Measurements from ENCODE around the gene NPAS1. TPM values are rescaled to one million over a fixed set of nuclear protein-coding genes. Genes with fewer than 3 reads are reported as not detected.

The NPAS1 gene
- polyA plus RNA-seq, 1 donor from 2014 or later: not detected

DNA sequence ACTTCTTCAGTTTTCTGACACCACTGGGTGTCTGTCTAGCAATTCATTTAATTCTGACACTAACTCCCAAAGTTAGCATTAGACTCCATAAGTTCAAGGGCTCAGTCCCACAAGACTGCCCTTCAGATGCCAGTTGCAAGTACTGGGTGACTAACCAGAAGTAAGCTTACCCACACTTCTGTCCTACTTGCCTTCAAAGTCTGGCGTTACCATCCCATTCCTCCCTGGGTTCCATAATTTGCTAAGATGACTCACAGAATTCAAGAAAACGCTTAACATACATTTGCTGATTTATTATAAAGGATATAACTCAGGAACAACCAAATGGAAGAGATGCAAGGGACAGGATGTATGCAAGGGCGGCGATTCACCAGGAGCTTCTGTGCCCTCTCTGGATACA lies 45.5 kb upstream of the NPAS1 start (continued):
- no peak for TF ChIP-seq SMC3 (conservative IDR thresholded peaks at IDR 0.05; ENCODE audit: poor library complexity)

DNA sequence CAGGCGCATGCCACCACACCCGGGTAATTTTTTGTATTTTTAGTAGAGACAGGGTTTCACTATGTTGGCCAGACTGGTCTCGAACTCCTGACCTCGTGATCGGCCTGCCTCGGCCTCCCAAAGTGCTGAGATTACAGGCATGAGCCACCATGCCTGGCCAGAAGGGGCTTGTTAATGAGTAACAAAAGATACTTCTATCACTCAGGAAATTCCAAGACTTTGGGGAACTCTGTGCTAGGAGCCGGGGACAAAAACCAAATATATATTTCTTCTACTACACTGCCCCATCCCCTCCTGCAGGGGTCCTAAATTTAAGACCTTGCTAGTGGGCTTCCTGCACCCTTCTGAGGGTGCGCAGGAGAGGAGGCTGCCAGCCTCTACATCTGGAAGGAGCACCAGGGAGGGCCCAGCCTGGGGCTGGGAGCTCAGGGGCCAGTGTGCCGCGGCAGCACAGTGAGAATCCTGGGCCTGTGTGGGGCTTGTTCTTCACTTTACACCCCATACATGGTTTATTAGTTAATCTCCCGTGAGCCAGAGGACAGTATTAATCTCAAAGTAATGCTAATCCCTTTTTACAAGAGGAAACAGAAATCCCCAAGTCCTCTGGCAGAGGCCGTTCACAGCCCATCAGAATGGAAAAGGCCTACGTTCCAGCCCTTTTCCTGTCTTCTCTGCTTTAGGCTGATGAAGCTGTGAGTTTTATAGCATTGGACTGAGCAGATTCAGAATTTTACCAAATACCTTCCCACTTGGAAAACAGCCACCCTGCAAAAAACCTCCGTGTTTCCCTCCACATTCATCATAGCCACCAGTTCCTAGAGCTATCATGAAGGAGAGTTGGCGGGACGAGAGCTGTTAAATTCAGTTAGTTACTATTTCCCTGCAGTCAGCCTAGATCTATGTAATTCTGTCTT lies 44.4 kb upstream of the NPAS1 start:
- Histone ChIP-seq H3K36me3 (ENCODE audit: insufficient read depth, low read length) (no peaks in the 10 kb centered on the region), H3K4me3 (ENCODE audit: low read length) (no peak overlapping the region), H3K27me3 (ENCODE audit: insufficient read depth, low read depth, low read length) (no peaks in the 10 kb centered on the region), H3F3A (ENCODE audit: insufficient read depth, low read length, poor library complexity, severe bottlenecking) (no peaks in the 10 kb centered on the region), H3K27ac (ENCODE audit: low read length) (no peak overlapping the region), H3K9me3 (ENCODE audit: low read length) (no peaks in the 10 kb centered on the region), H3K9ac (ENCODE audit: low read length) (no peak overlapping the region), H3K79me2 (replicated peaks; ENCODE audit: insufficient read depth, low read length) (peaks cover 15% of the 10 kb centered on the region), H4K20me1 (ENCODE audit: insufficient read depth) (no peaks in the 10 kb centered on the region), H2AFZ (ENCODE audit: low read depth, low read length) (no peak overlapping the region), H3K4me2 (ENCODE audit: low read length) (no peak overlapping the region), H3K9me2 (ENCODE audit: insufficient read depth, low read length) (no peaks in the 10 kb centered on the region)
- TF ChIP-seq RAD21 (conservative IDR thresholded peaks at IDR 0.05) (no peak), EP300 (conservative IDR thresholded peaks at IDR 0.05; ENCODE audit: poor library complexity, severe bottlenecking) (no peak), EZH2 (IDR thresholded peaks at IDR 0.05; ENCODE audit: borderline replicate concordance, insufficient read depth, low read length, poor library complexity, severe bottlenecking) (no peak), TAF1 (IDR thresholded peaks at IDR 0.05; ENCODE audit: low read depth) (no peak), SMC3 (conservative IDR thresholded peaks at IDR 0.05; ENCODE audit: poor library complexity) (no peak), POLR2AphosphoS5 (IDR thresholded peaks at IDR 0.05) (no peak), MXI1 (conservative IDR thresholded peaks at IDR 0.05; ENCODE audit: poor library complexity, severe bottlenecking) (no peak)
- TF ChIP-seq, protein P1, sequence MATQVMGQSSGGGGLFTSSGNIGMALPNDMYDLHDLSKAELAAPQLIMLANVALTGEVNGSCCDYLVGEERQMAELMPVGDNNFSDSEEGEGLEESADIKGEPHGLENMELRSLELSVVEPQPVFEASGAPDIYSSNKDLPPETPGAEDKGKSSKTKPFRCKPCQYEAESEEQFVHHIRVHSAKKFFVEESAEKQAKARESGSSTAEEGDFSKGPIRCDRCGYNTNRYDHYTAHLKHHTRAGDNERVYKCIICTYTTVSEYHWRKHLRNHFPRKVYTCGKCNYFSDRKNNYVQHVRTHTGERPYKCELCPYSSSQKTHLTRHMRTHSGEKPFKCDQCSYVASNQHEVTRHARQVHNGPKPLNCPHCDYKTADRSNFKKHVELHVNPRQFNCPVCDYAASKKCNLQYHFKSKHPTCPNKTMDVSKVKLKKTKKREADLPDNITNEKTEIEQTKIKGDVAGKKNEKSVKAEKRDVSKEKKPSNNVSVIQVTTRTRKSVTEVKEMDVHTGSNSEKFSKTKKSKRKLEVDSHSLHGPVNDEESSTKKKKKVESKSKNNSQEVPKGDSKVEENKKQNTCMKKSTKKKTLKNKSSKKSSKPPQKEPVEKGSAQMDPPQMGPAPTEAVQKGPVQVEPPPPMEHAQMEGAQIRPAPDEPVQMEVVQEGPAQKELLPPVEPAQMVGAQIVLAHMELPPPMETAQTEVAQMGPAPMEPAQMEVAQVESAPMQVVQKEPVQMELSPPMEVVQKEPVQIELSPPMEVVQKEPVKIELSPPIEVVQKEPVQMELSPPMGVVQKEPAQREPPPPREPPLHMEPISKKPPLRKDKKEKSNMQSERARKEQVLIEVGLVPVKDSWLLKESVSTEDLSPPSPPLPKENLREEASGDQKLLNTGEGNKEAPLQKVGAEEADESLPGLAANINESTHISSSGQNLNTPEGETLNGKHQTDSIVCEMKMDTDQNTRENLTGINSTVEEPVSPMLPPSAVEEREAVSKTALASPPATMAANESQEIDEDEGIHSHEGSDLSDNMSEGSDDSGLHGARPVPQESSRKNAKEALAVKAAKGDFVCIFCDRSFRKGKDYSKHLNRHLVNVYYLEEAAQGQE (IDR thresholded peaks at IDR 0.05; ENCODE audit: borderline replicate concordance): no peak
- TF ChIP-seq, protein P2, sequence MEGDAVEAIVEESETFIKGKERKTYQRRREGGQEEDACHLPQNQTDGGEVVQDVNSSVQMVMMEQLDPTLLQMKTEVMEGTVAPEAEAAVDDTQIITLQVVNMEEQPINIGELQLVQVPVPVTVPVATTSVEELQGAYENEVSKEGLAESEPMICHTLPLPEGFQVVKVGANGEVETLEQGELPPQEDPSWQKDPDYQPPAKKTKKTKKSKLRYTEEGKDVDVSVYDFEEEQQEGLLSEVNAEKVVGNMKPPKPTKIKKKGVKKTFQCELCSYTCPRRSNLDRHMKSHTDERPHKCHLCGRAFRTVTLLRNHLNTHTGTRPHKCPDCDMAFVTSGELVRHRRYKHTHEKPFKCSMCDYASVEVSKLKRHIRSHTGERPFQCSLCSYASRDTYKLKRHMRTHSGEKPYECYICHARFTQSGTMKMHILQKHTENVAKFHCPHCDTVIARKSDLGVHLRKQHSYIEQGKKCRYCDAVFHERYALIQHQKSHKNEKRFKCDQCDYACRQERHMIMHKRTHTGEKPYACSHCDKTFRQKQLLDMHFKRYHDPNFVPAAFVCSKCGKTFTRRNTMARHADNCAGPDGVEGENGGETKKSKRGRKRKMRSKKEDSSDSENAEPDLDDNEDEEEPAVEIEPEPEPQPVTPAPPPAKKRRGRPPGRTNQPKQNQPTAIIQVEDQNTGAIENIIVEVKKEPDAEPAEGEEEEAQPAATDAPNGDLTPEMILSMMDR (IDR thresholded peaks at IDR 0.05; ENCODE audit: poor library complexity, severe bottlenecking): no peak

Data from neural cell (in vitro differentiated cells).